Neutrophil (primary cell): ENCODE data around the gene RBMY1D.
"Not testable (repeated sequence)": the region's sequence is repeated elsewhere in the genome, so short reads cannot be mapped to it uniquely, and the experiment has no call there.

Source experiments
- H3K27ac ChIP-seq: fragments of 200-600 bp; sonication (generic); 2 replicates; pipeline ENCODE4 v1.5.1; 2016; ENCODE audit warnings: mild to moderate bottlenecking, moderate library complexity
- H3K27me3 ChIP-seq: fragments of 200-600 bp; sonication (generic); 2 replicates; pipeline ENCODE4 v1.6.0; 2016; ENCODE audit warnings: mild to moderate bottlenecking
- H3K36me3 ChIP-seq: fragments of 200-600 bp; sonication (generic); 2 replicates; pipeline ENCODE4 v1.5.1; 2017
- H3K4me1 ChIP-seq, 2 experiments: fragments of 200-600 bp in 1 of 2; sonication (generic) in 1 of 2; 1 replicate in 1 of 2; 2 replicates in 1 of 2; pipeline versions ENCODE4 v1.5.1 to v1.6.1; 2013 to 2016; ENCODE audit warnings: low read depth in 1 of 2, low read length in 1 of 2, mild to moderate bottlenecking in 1 of 2, moderate library complexity in 1 of 2; ENCODE audit not compliant: control insufficient read depth in 1 of 2, insufficient read depth in 1 of 2
- H3K4me3 ChIP-seq, 2 experiments: fragments of 200-600 bp in 1 of 2; sonication (generic) in 1 of 2; 1 replicate in 1 of 2; 2 replicates in 1 of 2; pipeline ENCODE4 v1.5.1; 2013 to 2016; ENCODE audit warnings: low read depth in 1 of 2, low read length in 1 of 2, mild to moderate bottlenecking in 1 of 2, moderate library complexity in 1 of 2
- H3K9me3 ChIP-seq: fragments of 200-600 bp; sonication (generic); 2 replicates; pipeline ENCODE4 v1.5.1; 2016
- TF ChIP-seq, protein P1 (sequence below): fragments of 200-600 bp; sonication (generic); IDR thresholded peaks from 2 replicates; pipeline ENCODE4 v1.5.1; 2016; ENCODE audit warnings: antibody characterized with exemption

The RBMY1D gene

GRCh38 chrY:21894426-21894825, at the start of gene RBMY1D:
RBMY1D (minus strand) TSS chrY:21894526; CDS start chrY:21892513, 2,013 bp downstream.
- not testable (repeated sequence) for H3K36me3 ChIP-seq, H3K9me3 ChIP-seq, H3K4me1 ChIP-seq, H3K27ac ChIP-seq, H3K4me3 ChIP-seq, H3K27me3 ChIP-seq

GRCh38 chrY:21917932-21918331, 23.6 kb upstream of the RBMY1D start, which contains the start of gene RBMY1E:
RBMY1E (minus strand) TSS chrY:21918032; CDS start chrY:21916054, 1,978 bp downstream.
- not testable (repeated sequence) for H3K4me3 ChIP-seq, H3K9me3 ChIP-seq, H3K36me3 ChIP-seq, H3K4me1 ChIP-seq, H3K27ac ChIP-seq, H3K27me3 ChIP-seq

GRCh38 chrY:21869407-21870076, 24.8 kb downstream of the RBMY1D start:
- H3K9me3 ChIP-seq, H3K4me1 ChIP-seq, H3K4me3 ChIP-seq, H3K36me3 ChIP-seq, H3K27ac ChIP-seq, H3K27me3 ChIP-seq: not testable (repeated sequence)

GRCh38 chrY:21845481-21845880, 48.8 kb downstream of the RBMY1D start:
- Histone ChIP-seq H3K4me3 (no peak overlapping the region), H3K27ac (no peak overlapping the region), H3K4me1 (no peaks in the 10 kb centered on the region), H3K27me3 (no peaks in the 10 kb centered on the region), H3K9me3 (no peaks in the 10 kb centered on the region), H3K36me3 (no peaks in the 10 kb centered on the region)
- TF ChIP-seq, protein P1, sequence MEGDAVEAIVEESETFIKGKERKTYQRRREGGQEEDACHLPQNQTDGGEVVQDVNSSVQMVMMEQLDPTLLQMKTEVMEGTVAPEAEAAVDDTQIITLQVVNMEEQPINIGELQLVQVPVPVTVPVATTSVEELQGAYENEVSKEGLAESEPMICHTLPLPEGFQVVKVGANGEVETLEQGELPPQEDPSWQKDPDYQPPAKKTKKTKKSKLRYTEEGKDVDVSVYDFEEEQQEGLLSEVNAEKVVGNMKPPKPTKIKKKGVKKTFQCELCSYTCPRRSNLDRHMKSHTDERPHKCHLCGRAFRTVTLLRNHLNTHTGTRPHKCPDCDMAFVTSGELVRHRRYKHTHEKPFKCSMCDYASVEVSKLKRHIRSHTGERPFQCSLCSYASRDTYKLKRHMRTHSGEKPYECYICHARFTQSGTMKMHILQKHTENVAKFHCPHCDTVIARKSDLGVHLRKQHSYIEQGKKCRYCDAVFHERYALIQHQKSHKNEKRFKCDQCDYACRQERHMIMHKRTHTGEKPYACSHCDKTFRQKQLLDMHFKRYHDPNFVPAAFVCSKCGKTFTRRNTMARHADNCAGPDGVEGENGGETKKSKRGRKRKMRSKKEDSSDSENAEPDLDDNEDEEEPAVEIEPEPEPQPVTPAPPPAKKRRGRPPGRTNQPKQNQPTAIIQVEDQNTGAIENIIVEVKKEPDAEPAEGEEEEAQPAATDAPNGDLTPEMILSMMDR = no peak

DNA sequence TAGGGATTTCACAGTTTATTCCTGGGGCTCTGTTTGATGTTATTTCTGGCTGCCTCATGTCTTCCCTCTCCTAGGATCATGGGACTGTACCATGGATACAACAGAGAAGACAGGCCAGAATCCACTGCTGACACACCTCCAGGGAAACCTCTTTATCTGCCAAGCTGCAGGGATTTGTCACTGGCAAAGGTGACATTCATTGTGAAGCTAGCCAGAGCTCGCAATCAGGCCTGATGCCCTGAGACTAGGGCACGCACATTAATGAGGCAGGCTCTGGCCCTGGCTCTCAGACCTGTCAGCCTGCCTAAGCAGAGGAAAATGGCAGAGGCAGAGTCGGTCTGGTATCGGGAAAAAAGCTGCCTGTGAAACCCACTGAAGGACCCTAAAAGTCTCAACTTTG, 52.2 kb downstream of the RBMY1D start:
- H3K27me3 ChIP-seq = no peaks in the 10 kb centered on the region
- H3K4me1 ChIP-seq = no peaks in the 10 kb centered on the region
- H3K9me3 ChIP-seq = no peaks in the 10 kb centered on the region
- TF ChIP-seq, protein P1 = no peak
- H3K27ac ChIP-seq = no peak overlapping the region
- no peaks in the 10 kb centered on the region for H3K36me3 ChIP-seq
- no peak overlapping the region for H3K4me3 ChIP-seq

GRCh38 chrY:21839489-21839888, 54.8 kb downstream of the RBMY1D start:
- no peaks in the 10 kb centered on the region for H3K36me3 ChIP-seq
- H3K4me3 ChIP-seq = no peak overlapping the region
- TF ChIP-seq, protein P1 = no peak
- H3K27ac ChIP-seq = no peak overlapping the region
- H3K4me1 ChIP-seq = no peaks in the 10 kb centered on the region
- no peaks in the 10 kb centered on the region for H3K9me3 ChIP-seq
- H3K27me3 ChIP-seq = no peaks in the 10 kb centered on the region

DNA sequence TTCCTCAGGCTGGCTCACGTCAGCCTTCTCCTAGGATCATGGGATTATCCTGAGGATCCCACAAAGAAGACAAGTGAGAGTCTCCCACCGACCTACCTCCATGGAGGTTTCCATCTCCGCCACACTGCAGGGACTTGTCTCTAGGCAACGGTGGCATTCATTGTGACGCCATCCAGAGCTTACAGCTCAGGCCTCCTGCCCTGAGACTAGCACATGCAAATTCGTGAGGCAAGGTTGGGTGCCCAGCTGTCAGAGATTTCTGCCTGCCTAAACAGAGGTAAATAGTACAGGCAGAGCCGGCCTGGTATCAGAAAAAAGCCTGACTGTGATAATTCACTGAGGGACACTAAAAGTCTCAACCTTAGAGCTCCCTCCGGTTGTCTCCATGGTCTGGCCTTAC, 58.0 kb downstream of the RBMY1D start:
- Histone ChIP-seq H3K27me3 (no peaks in the 10 kb centered on the region), H3K36me3 (no peaks in the 10 kb centered on the region), H3K4me3 (no peak overlapping the region), H3K4me1 (no peaks in the 10 kb centered on the region), H3K27ac (no peak overlapping the region), H3K9me3 (no peaks in the 10 kb centered on the region)
- TF ChIP-seq, protein P1 = no peak
